Mucosa of descending colon (tissue), 3 donors: ENCODE results near the gene GSDMA. TPM values are rescaled to one million over a fixed set of nuclear protein-coding genes. Genes with fewer than 3 reads are reported as not detected.

Source experiments
- ATAC-seq: fragments of 200-7000 bp; cut with Tn5 transposase; one replicate; pipeline ENCODE4 v1.9.1; 2020; ENCODE audit warnings: mild to moderate bottlenecking, moderate library complexity
- DNase-seq, 3 donors: peaks; one replicate each; pipeline ENCODE4 v3.0.0-alpha.2; 2020
- H3K36me3 ChIP-seq: fragments of 200-600 bp; one replicate; pipeline ENCODE4 v1.8.0; 2021; ENCODE audit warnings: low read depth, mild to moderate bottlenecking
- H3K4me1 ChIP-seq: fragments of 200-600 bp; one replicate; pipeline ENCODE4 v1.8.0; 2021; ENCODE audit warnings: low read depth, mild to moderate bottlenecking
- H3K4me3 ChIP-seq: fragments of 200-600 bp; one replicate; pipeline ENCODE4 v1.8.0; 2021; ENCODE audit warnings: mild to moderate bottlenecking
- H3K9me3 ChIP-seq: fragments of 200-600 bp; one replicate; pipeline ENCODE4 v1.8.0; 2021; ENCODE audit warnings: mild to moderate bottlenecking
- CTCF ChIP-seq: fragments of 200-600 bp; IDR thresholded peaks from one replicate; pipeline ENCODE4 v1.8.0; 2022; ENCODE audit warnings: antibody characterized with exemption, mild to moderate bottlenecking
- intact Hi-C, 2 donors: fragments of 100-400 bp; cut with DNase I in 1 of 2; cut with micrococcal nuclease in 1 of 2; formaldehyde crosslinking; loops; one replicate each; pipeline versions ENCODE4 v1.11.0 to v1.11.1; 2022; cut with DNase I, micrococcal nuclease
- total RNA-seq, 3 donors: library from RNA; stranded (reverse); fragmentation: NEBNext Ultra II Directional in 2 of 3; extraction: Animal tissue kit (Norgen Biotek cat#: 25700) in 2 of 3; gene quantifications; one replicate each; pipeline versions ENCODE4 v1.2.1 to v1.2.4, GENCODE V29; 2021 to 2023
- donor health status: DM: no; HTN: no; CAD: no; lungs with moderate emphysema.
- donor health status: DM: no; HTN: no; CAD: no.
- donor health status: DM: no; HTN: yes; CAD: no.

The GSDMA gene
- total RNA-seq, 3 donors from 2014 or later, result 0.22 to 0.54 (median 0.26) TPM

- TF ChIP-seq CTCF, result no peak
- intact Hi-C loops, result no loop called here
- no peak overlapping the region for H3K4me3 ChIP-seq
- H3K4me1 ChIP-seq, result peaks cover 12% of the 10 kb centered on the region
- DNase-seq, result peak in 1 of 3 donors; percentile 55
- no peak for ATAC-seq
- peaks cover 7% of the 10 kb centered on the region for H3K36me3 ChIP-seq
- H3K9me3 ChIP-seq, result no peaks in the 10 kb centered on the region
These were observed 42.3 kb upstream of the GSDMA start for GRCh38 chr17:39920218-39921210.

- Histone ChIP-seq H3K36me3 (peaks cover 7% of the 10 kb centered on the region), H3K9me3 (no peaks in the 10 kb centered on the region), H3K4me3 (no peak overlapping the region), H3K4me1 (peaks cover 20% of the 10 kb centered on the region)
- TF ChIP-seq CTCF, result no peak
- ATAC-seq (no peak), DNase-seq (no peak)
- intact Hi-C loops, result no loop called here
These were observed 41.5 kb upstream of the GSDMA start for GRCh38 chr17:39921323-39921722.

GRCh38 chr17:39922006-39922405 is 40.8 kb upstream of the GSDMA start:
- no peak for ATAC-seq
- intact Hi-C loops, result no loop called here
- Histone ChIP-seq H3K4me3 (no peak overlapping the region), H3K36me3 (peaks cover 3% of the 10 kb centered on the region), H3K4me1 (peaks cover 20% of the 10 kb centered on the region), H3K9me3 (no peaks in the 10 kb centered on the region)
- no peak for TF ChIP-seq CTCF
- DNase-seq, result no peak

GRCh38 chr17:39923230-39923629 is 39.6 kb upstream of the GSDMA start:
- ATAC-seq, result no peak
- intact Hi-C loops, result no loop called here
- TF ChIP-seq CTCF, result no peak
- peaks cover 15% of the 10 kb centered on the region for H3K4me1 ChIP-seq
- no peak for DNase-seq
- H3K4me3 ChIP-seq, result no peak overlapping the region
- no peaks in the 10 kb centered on the region for H3K9me3 ChIP-seq
- H3K36me3 ChIP-seq, result peaks cover 3% of the 10 kb centered on the region

- peaks cover 23% of the 10 kb centered on the region for H3K4me1 ChIP-seq
- intact Hi-C loops, result no loop called here
These were observed 38.7 kb upstream of the GSDMA start for GRCh38 chr17:39923836-39924690.

More at GRCh38 chr17:39923836-39924690, 38.7 kb upstream of the GSDMA start:
- Histone ChIP-seq H3K9me3 (no peaks in the 10 kb centered on the region), H3K4me3 (no peak overlapping the region), H3K36me3 (peaks cover 3% of the 10 kb centered on the region)
- TF ChIP-seq CTCF, result no peak
- ATAC-seq, result no peak
- no peak for DNase-seq
